ENCODE data around the gene ANKRA2.

ANKRA2 gene

GRCh38 chr5:73565139-73565968 lies at the start of gene ANKRA2, which contains the start of gene UTP15:
Gene ANKRA2, minus strand, starts transcription at chr5:73565639. Its CDS starts 2,758 bp downstream, at chr5:73562881.
Gene UTP15, plus strand, starts transcription at chr5:73565743. Its CDS starts 1,602 bp downstream, at chr5:73567345.
- DNase-seq (ENCODE audit: low read depth) = peak; percentile 99
- TF ChIP-seq CTCF (IDR thresholded peaks at IDR 0.05; ENCODE audit: insufficient read depth, low read depth, low read length, missing control alignments) = no peak
- H3K4me3 ChIP-seq (ENCODE audit: low read depth, low read length) = peak within 1 kb of the TSS; percentile 69

- no peak for TF ChIP-seq CTCF (IDR thresholded peaks at IDR 0.05; ENCODE audit: insufficient read depth, low read depth, low read length, missing control alignments)
- DNase-seq (ENCODE audit: low read depth) = no peak
- no peak overlapping the region for H3K4me3 ChIP-seq (ENCODE audit: low read depth, low read length)
These were observed 49.6 kb upstream of the ANKRA2 start for GRCh38 chr5:73615085-73615484.

- no peak for TF ChIP-seq CTCF (IDR thresholded peaks at IDR 0.05; ENCODE audit: insufficient read depth, low read depth, low read length, missing control alignments)
- no peak for DNase-seq (ENCODE audit: low read depth)
- H3K4me3 ChIP-seq (ENCODE audit: low read depth, low read length) = no peak overlapping the region
These were observed 47.4 kb upstream of the ANKRA2 start for GRCh38 chr5:73612799-73613198.

GRCh38 chr5:73607228-73607627 lies 41.8 kb upstream of the ANKRA2 start:
- no peak for DNase-seq (ENCODE audit: low read depth)
- TF ChIP-seq CTCF (IDR thresholded peaks at IDR 0.05; ENCODE audit: insufficient read depth, low read depth, low read length, missing control alignments) = no peak
- no peak overlapping the region for H3K4me3 ChIP-seq (ENCODE audit: low read depth, low read length)

GRCh38 chr5:73606206-73606753 lies 40.8 kb upstream of the ANKRA2 start:
- TF ChIP-seq CTCF (IDR thresholded peaks at IDR 0.05; ENCODE audit: insufficient read depth, low read depth, low read length, missing control alignments) = no peak
- no peak overlapping the region for H3K4me3 ChIP-seq (ENCODE audit: low read depth, low read length)
- DNase-seq (ENCODE audit: low read depth) = no peak

- DNase-seq (ENCODE audit: low read depth) = no peak
- H3K4me3 ChIP-seq (ENCODE audit: low read depth, low read length) = no peak overlapping the region
These were observed 40.0 kb upstream of the ANKRA2 start for GRCh38 chr5:73605223-73606087.

More at GRCh38 chr5:73605223-73606087, 40.0 kb upstream of the ANKRA2 start:
- no peak for TF ChIP-seq CTCF (IDR thresholded peaks at IDR 0.05; ENCODE audit: insufficient read depth, low read depth, low read length, missing control alignments)

Measured in GM12865 (cell line).